HepG2 (cell line): ENCODE results near the gene UCKL1. TPM values are rescaled to one million over a fixed set of nuclear protein-coding genes. Genes with fewer than 3 reads are reported as not detected.

Experiments used
- CHD2 ChIP-seq: IDR thresholded peaks from 2 replicates; pipeline ENCODE4 v1.6.1; 2011; ENCODE audit warnings: low read depth, low read length, improper control_type of control experiment
- CREM ChIP-seq, 2 experiments: sonication (generic) in 1 of 2; formaldehyde crosslinking in 1 of 2; IDR thresholded peaks; 2 replicates each; pipeline versions ENCODE4 v1.4.0 to v1.6.1; 2016 to 2020; ENCODE audit warnings: antibody characterized with exemption in 1 of 2, mild to moderate bottlenecking in 1 of 2, missing genetic modification reagents in 1 of 2
- EP300 ChIP-seq, 3 experiments: sonication (generic) in 1 of 3; formaldehyde crosslinking in 1 of 3; IDR thresholded peaks; 2 replicates each; pipeline versions ENCODE4 v1.5.1 to v1.6.1; 2011 to 2020; ENCODE audit warnings: low read depth in 2 of 3, low read length in 2 of 3, borderline replicate concordance in 1 of 3, improper control_type of control experiment in 1 of 3, mild to moderate bottlenecking in 1 of 3, missing genetic modification reagents in 1 of 3, moderate library complexity in 1 of 3
- GABPA ChIP-seq, 2 experiments: IDR thresholded peaks; 2 replicates each; pipeline ENCODE4 v1.6.1; 2011 to 2016; ENCODE audit warnings: low read depth in 2 of 2, low read length in 1 of 2, missing biosample characterization in 1 of 2, missing genetic modification characterization in 1 of 2
- GABPB1 ChIP-seq: IDR thresholded peaks from 2 replicates; pipeline ENCODE4 v1.6.1; 2016; ENCODE audit warnings: mild to moderate bottlenecking, missing genetic modification reagents, moderate library complexity, missing compliant biosample characterization
- GLI4 ChIP-seq: sonication (generic); formaldehyde crosslinking; IDR thresholded peaks from 2 replicates; pipeline ENCODE4 v1.5.1; 2020; ENCODE audit warnings: missing genetic modification reagents, mild to moderate bottlenecking, moderate library complexity, borderline replicate concordance
- HNF4A ChIP-seq: sonication (generic); formaldehyde crosslinking; IDR thresholded peaks from 2 replicates; pipeline ENCODE4 v1.4.0; 2020; ENCODE audit warnings: missing genetic modification reagents
- HNF4G ChIP-seq, 2 experiments: sonication (generic) in 1 of 2; formaldehyde crosslinking in 1 of 2; IDR thresholded peaks; 2 replicates each; pipeline versions ENCODE4 v1.4.0 to v1.6.1; 2011 to 2020; ENCODE audit warnings: borderline replicate concordance in 2 of 2, low read depth in 2 of 2, mild to moderate bottlenecking in 2 of 2, low read length in 1 of 2, missing genetic modification reagents in 1 of 2, moderate library complexity in 1 of 2
- JARID2 ChIP-seq: sonication (generic); formaldehyde crosslinking; IDR thresholded peaks from 2 replicates; pipeline ENCODE4 v1.8.1; 2023; ENCODE audit warnings: missing genetic modification reagents, inconsistent platforms; ENCODE audit not compliant: insufficient replicate concordance
- KDM4B ChIP-seq: sonication (generic); formaldehyde crosslinking; IDR thresholded peaks from 2 replicates; pipeline ENCODE4 v1.4.0; 2020; ENCODE audit warnings: missing genetic modification reagents
- MEF2D ChIP-seq: sonication (generic); formaldehyde crosslinking; IDR thresholded peaks from 2 replicates; pipeline ENCODE4 v1.5.1; 2020; ENCODE audit warnings: mild to moderate bottlenecking, missing genetic modification reagents
- NRL ChIP-seq: sonication (generic); formaldehyde crosslinking; IDR thresholded peaks from 2 replicates; pipeline ENCODE4 v1.5.0; 2020; ENCODE audit warnings: missing genetic modification reagents, mild to moderate bottlenecking, moderate library complexity, borderline replicate concordance
- SMAD9 ChIP-seq: sonication (generic); formaldehyde crosslinking; IDR thresholded peaks from 2 replicates; pipeline ENCODE4 v1.5.1; 2020; ENCODE audit warnings: mild to moderate bottlenecking, missing genetic modification reagents
- SOX5 ChIP-seq: IDR thresholded peaks from 2 replicates; pipeline ENCODE4 v1.6.1; 2016; ENCODE audit warnings: borderline replicate concordance
- SSRP1 ChIP-seq: IDR thresholded peaks from 2 replicates; pipeline ENCODE4 v1.6.1; 2016; ENCODE audit warnings: control low read depth
- TBP ChIP-seq: sonication (generic); formaldehyde crosslinking; IDR thresholded peaks from 2 replicates; pipeline ENCODE4 v1.5.0; 2020; ENCODE audit warnings: missing genetic modification reagents
- ZFY ChIP-seq: sonication (generic); formaldehyde crosslinking; IDR thresholded peaks from 2 replicates; pipeline ENCODE4 v1.4.0; 2020; ENCODE audit warnings: missing genetic modification reagents
- ZNF121 ChIP-seq: sonication (generic); formaldehyde crosslinking; IDR thresholded peaks from 2 replicates; pipeline ENCODE4 v1.5.0; 2020; ENCODE audit warnings: mild to moderate bottlenecking, missing genetic modification reagents
- ZNF678 ChIP-seq: sonication (generic); formaldehyde crosslinking; IDR thresholded peaks from 2 replicates; pipeline ENCODE4 v1.4.0; 2020; ENCODE audit warnings: mild to moderate bottlenecking, missing genetic modification reagents
- ZNF777 ChIP-seq: sonication (generic); formaldehyde crosslinking; IDR thresholded peaks from 2 replicates; pipeline ENCODE4 v1.4.0; 2020; ENCODE audit warnings: missing genetic modification reagents
- polyA plus RNA-seq, 8 experiments: library from polyadenylated mRNA; depleted of rRNA in 3 of 8; stranded (reverse) in 7 of 8; unstranded in 1 of 8; fragments of >200 nt; fragmentation: Illumina TruSeq in 4 of 8; extraction: Trizol in 4 of 8; gene quantifications; 2 replicates each; pipeline versions ENCODE4 v1.2.1 to v1.2.3, GENCODE V29; 2011 to 2016; ENCODE audit warnings: low read depth in 4 of 8, missing spikeins in 1 of 8, mixed read lengths in 1 of 8; ENCODE audit not compliant: insufficient read depth in 1 of 8
- total RNA-seq, 5 experiments: library from RNA; depleted of rRNA; stranded (reverse); fragments of >200 nt; fragmentation: Illumina TruSeq; extraction: Trizol; gene quantifications; 2 replicates each; pipeline ENCODE4 v1.2.3, GENCODE V29; 2016; ENCODE audit warnings: low read depth in 1 of 5
- TF ChIP-seq, protein P1 (sequence below): sonication (generic); formaldehyde crosslinking; IDR thresholded peaks from 2 replicates; pipeline ENCODE4; 2020; ENCODE audit warnings: missing genetic modification reagents, mild to moderate bottlenecking, borderline replicate concordance
- TF ChIP-seq, protein P2 (sequence below): IDR thresholded peaks from 2 replicates; pipeline ENCODE4 v1.6.1; 2016; ENCODE audit warnings: mild to moderate bottlenecking
- TF ChIP-seq, protein P3 (sequence below): sonication (generic); formaldehyde crosslinking; IDR thresholded peaks from 2 replicates; pipeline ENCODE4 v1.8.1; 2023; ENCODE audit warnings: mild to moderate bottlenecking, moderate library complexity, missing genetic modification reagents

Gene UCKL1
- total and polyA plus RNA-seq, 2 of the 13 experiments (the other 11 are each of a cell fraction or from before 2014, with no cell fraction given), result 50.2 to 126 TPM

DNA sequence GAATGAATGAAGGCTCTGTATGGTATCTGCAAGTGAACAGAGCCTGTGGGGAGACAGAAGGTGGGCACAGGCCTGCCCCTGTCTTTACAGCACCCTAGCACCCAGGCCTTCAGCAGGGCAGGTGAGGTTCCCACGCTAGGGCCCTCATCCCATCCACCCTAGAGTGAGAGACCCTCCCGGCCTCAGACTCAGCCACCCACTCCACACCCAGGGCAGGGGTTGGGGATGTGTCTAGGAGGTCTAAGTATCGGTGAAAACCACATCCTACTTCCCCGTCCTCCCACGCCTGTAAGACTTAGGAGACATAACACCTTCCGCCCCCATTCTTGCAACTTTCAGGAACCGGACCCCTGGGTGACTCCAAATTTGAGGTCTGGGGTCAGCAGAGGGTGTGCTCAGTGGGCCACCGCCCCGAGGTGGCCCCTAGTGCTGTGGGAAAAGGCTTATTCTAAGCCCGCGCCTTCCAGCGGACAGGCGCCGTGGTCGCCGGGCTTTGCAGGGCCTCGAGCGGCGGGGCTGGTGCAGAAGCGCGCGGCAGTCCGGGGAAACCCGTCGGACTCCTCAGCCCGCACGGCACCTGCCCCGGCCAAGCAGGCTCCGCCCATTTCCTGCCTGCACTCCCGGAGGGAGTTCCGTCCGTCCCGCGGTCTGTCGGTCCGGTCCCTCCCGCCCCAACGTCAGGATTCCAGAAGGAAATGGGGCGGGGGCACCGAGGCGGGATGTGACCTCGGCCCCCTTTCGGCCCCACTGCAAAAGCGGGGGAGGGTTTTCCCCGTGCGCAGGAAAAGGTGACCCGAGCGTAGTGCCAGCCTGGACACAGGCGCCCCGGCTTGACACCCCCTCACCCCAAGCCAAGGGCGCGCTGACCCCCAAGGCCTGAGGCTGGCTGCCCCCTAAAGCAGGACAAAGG lies 22.4 kb upstream of the UCKL1 start (continued):
- TF ChIP-seq, protein P1, sequence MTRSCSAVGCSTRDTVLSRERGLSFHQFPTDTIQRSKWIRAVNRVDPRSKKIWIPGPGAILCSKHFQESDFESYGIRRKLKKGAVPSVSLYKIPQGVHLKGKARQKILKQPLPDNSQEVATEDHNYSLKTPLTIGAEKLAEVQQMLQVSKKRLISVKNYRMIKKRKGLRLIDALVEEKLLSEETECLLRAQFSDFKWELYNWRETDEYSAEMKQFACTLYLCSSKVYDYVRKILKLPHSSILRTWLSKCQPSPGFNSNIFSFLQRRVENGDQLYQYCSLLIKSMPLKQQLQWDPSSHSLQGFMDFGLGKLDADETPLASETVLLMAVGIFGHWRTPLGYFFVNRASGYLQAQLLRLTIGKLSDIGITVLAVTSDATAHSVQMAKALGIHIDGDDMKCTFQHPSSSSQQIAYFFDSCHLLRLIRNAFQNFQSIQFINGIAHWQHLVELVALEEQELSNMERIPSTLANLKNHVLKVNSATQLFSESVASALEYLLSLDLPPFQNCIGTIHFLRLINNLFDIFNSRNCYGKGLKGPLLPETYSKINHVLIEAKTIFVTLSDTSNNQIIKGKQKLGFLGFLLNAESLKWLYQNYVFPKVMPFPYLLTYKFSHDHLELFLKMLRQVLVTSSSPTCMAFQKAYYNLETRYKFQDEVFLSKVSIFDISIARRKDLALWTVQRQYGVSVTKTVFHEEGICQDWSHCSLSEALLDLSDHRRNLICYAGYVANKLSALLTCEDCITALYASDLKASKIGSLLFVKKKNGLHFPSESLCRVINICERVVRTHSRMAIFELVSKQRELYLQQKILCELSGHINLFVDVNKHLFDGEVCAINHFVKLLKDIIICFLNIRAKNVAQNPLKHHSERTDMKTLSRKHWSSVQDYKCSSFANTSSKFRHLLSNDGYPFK (CRISPR knock-in tag), result peak; percentile 86
- TF ChIP-seq TBP (CRISPR knock-in tag) (0 out of 2 replicates have a peak, but pooled peaks have one; percentile 89), ZNF777 (CRISPR knock-in tag) (peak; percentile 95), SSRP1 (CRISPR knock-in tag) (no peak), SMAD9 (CRISPR knock-in tag) (peak; percentile 55; the same call in 1 of the 2 replicates), GABPB1 (CRISPR knock-in tag) (peak; percentile 94), ZNF678 (peak; percentile 85), ZNF121 (CRISPR knock-in tag) (peak; percentile 96), HNF4G (IDR thresholded peaks at IDR 0.05; ENCODE audit: borderline replicate concordance, low read depth, low read length) (no peak), HNF4G (CRISPR knock-in tag; IDR thresholded peaks at IDR 0.05; ENCODE audit: borderline replicate concordance, low read depth) (peak; percentile 63; the same call in 1 of the 2 replicates), GLI4 (no peak), KDM4B (CRISPR knock-in tag) (peak; percentile 95; the same call in 1 of the 2 replicates), CHD2 (no peak), SOX5 (peak; percentile 55), GABPA (IDR thresholded peaks at IDR 0.05; ENCODE audit: low read depth, low read length) (no peak), GABPA (CRISPR knock-in tag; IDR thresholded peaks at IDR 0.05; ENCODE audit: low read depth) (peak; percentile 88), JARID2 (no peak), ZFY (peak; percentile 77), HNF4A (CRISPR knock-in tag) (peak; percentile 30), CREM (IDR thresholded peaks at IDR 0.05) (peak; percentile 54), CREM (CRISPR knock-in tag; IDR thresholded peaks at IDR 0.05) (0 out of 2 replicates have a peak, but pooled peaks have one; percentile 24), MEF2D (CRISPR knock-in tag) (peak; percentile 90), NRL (peak; percentile 67), EP300 (IDR thresholded peaks at IDR 0.05; ENCODE audit: low read depth in 2 of 2, low read length in 2 of 2) (no peak), EP300 (CRISPR knock-in tag; IDR thresholded peaks at IDR 0.05; ENCODE audit: borderline replicate concordance) (0 out of 2 replicates have a peak, but pooled peaks have one; percentile 38)
- TF ChIP-seq, protein P2, sequence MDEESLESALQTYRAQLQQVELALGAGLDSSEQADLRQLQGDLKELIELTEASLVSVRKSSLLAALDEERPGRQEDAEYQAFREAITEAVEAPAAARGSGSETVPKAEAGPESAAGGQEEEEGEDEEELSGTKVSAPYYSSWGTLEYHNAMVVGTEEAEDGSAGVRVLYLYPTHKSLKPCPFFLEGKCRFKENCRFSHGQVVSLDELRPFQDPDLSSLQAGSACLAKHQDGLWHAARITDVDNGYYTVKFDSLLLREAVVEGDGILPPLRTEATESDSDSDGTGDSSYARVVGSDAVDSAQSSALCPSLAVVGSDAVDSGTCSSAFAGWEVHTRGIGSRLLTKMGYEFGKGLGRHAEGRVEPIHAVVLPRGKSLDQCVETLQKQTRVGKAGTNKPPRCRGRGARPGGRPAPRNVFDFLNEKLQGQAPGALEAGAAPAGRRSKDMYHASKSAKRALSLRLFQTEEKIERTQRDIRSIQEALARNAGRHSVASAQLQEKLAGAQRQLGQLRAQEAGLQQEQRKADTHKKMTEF (CRISPR knock-in tag), result peak; percentile 95
- TF ChIP-seq, protein P3, sequence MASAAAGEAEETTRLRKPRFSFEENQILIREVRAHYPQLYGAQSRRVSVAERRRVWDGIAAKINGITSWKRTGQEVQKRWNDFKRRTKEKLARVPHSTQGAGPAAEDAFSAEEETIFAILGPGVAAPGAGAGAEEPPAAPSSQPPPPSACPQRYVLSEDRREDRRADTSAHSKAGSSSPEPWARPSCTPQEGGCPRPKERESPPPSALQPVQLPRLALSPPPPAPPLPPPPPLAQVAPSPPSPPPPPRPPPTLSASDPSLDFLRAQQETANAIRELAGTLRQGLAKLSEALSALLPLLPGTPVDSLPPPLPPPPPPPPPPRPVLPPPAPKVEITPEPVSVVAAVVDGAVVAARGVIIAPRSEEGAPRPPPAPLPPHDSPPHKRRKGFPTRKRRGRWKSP (CRISPR knock-in tag), result peak; percentile 56; the same call in 1 of the 2 replicates
